ENCODE data around the gene UBAP2. TPM values are rescaled to one million over a fixed set of nuclear protein-coding genes. Genes with fewer than 3 reads are reported as not detected.

The UBAP2 gene
- total RNA-seq: 21.5 TPM
- long read RNA-seq, full-length matches to known transcripts: 4 of 20 reads
- long read RNA-seq, partial matches to known transcripts: 7 of 20 reads
- long read RNA-seq, other reads (novel, unspliced or antisense): 9 of 20 reads

GRCh38 chr9:34048727-34049629 lies at the start of gene UBAP2:
Gene UBAP2, minus strand, starts transcription at chr9:34048887. Its CDS starts 31,739 bp downstream, at chr9:34017148.
- intact Hi-C loops (cut with DNase I): loop anchor here (5.0 kb wide), 1 partner anchor 78 kb away; the partner anchor contains the start of gene DCAF12
- DNase-seq (ENCODE audit: low spot score): peak; percentile 98

DNA sequence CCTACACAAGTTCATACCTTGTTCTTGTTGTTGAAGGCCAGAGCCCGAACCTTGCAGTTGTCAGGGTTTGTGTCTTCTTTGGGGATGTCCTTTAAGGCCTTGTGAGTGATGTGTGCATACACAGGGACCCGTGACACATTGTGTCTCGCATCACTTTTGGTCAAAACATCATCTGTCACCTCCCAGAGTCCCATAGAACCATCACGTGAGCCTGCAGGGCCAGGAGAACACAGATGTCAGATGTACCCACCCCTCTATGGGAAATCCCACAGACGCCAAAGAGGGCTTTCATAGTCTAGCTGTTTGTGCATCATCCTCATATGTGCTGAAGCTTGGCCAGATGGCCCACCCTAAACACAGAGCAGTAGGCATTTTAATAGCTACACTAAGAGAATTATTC lies 49.6 kb upstream of the UBAP2 start:
- DNase-seq (ENCODE audit: low spot score): no peak
- intact Hi-C loops (cut with DNase I): no loop called here

DNA sequence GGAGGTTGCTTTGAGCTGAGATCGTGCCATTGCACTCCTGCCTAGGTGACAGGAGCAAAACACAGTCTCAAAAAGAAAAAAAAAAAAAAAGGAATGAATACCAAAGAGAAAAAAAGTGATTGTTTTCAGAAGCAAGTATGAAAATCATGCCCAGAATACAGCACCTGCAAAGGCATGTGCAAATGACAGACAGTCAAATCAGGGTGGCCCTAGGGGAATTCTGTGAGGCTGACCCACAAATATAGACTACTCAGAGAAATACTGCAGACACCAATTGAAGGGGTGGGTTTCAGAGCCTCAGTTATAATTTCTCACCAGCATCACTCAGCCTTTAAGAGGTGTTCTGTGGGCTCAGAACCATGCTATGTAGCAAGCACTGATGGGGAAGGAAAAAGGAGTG lies 49.2 kb upstream of the UBAP2 start:
- DNase-seq (ENCODE audit: low spot score): no peak
- intact Hi-C loops (cut with DNase I): no loop called here

DNA sequence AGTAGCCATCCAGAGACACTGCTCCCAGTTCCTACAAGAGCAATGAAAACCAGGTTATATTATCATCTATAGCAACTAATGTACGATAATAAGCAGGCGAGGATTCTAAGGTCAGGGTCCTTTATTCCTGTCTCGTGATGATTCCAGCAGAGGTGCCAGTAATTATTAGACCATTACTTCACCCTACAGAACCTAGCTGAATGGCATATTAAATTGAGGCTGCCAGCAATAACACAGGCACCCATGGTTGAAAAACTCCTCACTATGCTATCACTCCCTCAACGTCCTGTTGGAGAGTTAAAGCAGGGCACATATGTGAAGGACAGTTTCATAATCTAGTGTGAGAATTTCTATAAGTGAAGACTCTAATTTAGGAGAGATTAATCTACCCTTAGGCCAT lies 48.1 kb upstream of the UBAP2 start:
- DNase-seq (ENCODE audit: low spot score): no peak
- intact Hi-C loops (cut with DNase I): no loop called here

- intact Hi-C loops (cut with DNase I): no loop called here
Measured at GRCh38 chr9:34093578-34093977, 44.9 kb upstream of the UBAP2 start.

DNA sequence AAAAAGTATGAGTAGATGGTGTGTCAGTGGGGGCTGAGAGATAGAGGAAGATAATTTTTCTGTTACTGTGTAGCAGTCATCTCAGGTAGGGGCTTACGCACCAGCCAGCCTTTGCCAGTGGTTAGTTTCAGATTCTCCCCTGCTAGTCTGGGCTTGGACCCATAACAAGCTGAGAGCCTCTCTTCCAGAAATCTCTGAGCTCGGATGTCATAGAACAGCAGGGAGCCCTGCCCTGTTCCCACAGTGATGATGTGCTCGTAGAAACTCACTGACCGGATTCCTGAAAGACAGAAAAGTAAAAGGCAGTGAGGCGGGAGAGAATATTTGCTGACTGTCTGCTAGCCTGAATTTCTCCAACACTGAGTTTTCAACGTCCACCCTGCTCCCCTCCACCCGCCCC lies 40.6 kb upstream of the UBAP2 start:
- DNase-seq (ENCODE audit: low spot score): no peak

More at GRCh38 chr9:34093578-34093977, 44.9 kb upstream of the UBAP2 start:
- no peak for DNase-seq (ENCODE audit: low spot score)

DNA sequence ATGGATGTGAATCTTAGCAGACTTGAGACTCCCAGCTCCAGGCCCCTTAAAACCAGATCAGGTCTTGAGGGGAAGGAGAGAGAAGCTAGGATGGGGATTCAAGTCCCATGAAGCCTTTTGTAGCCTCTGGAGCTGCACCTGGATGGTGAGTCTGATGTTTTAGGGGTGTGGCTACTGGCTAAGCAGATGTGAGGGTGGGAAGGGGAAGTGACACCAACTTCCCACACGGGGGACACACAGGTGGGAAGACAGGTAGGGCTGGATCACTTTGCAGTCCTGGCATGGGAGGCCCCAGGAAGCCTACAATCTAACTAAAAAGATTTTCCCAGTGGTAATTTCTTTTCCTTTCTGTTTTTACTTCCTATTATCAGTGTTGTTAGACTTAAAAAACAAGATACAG lies 38.7 kb upstream of the UBAP2 start:
- intact Hi-C loops (cut with DNase I): loop anchor here (5.0 kb wide), 1 partner anchor 165 kb away; no protein-coding TSS in a partner anchor
- DNase-seq (ENCODE audit: low spot score): no peak

More for the DNA sequence above, 40.6 kb upstream of the UBAP2 start:
- intact Hi-C loops (cut with DNase I): loop anchor here (5.0 kb wide), 1 partner anchor 163 kb away; no protein-coding TSS in a partner anchor

DNA sequence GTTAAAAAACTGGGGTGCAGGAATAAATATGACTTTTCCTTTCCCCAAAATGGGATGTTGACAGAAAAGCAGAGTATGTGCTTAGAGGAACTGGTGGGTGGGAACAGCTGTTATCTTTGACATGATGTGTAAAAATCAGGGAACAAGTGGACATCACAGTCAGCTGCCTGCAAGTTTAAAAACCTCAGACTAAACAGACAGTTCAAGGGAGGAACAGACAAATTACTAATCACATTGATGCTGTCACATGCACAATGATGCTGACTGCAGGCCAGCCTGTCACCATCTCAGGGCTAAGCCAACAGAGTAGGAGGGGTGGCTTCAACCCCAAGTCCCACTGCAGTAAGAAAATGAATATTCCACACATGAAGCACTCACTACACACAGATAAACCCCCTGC lies 38.2 kb upstream of the UBAP2 start:
- intact Hi-C loops (cut with DNase I): loop anchor here (5.0 kb wide), 1 partner anchor 165 kb away; no protein-coding TSS in a partner anchor
- no peak for DNase-seq (ENCODE audit: low spot score)

GRCh38 chr9:34085581-34086500 lies 37.2 kb upstream of the UBAP2 start:
- intact Hi-C loops (cut with DNase I): loop anchor here (5.0 kb wide), 1 partner anchor 166 kb away; no protein-coding TSS in a partner anchor

DNA sequence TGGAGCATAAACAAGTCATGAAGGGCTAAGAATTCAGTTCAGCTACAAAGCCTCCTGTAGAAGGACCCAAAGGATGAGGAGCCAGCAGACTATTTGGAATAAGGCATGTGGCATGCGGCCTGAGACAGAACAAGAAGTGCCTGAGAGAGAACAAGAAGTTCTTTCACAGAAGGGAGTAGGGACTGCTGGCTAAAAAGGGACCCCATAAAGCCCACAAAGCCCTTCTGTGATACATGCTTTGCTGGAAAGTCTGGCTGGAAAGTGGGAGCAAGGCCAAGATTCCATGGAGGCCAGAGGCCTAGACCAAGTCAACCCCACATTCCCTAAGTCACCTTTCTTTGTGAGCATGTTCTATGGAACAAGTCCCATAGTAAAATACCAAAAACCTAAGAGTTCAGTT lies 35.9 kb upstream of the UBAP2 start:
- DNase-seq (ENCODE audit: low spot score): no peak
- intact Hi-C loops (cut with DNase I): no loop called here

More at GRCh38 chr9:34085581-34086500, 37.2 kb upstream of the UBAP2 start:
- no peak for DNase-seq (ENCODE audit: low spot score)

- DNase-seq (ENCODE audit: low spot score): no peak
- intact Hi-C loops (cut with DNase I): no loop called here
Measured at GRCh38 chr9:34079181-34079580, 30.5 kb upstream of the UBAP2 start.

GRCh38 chr9:34072868-34073590 lies 24.3 kb upstream of the UBAP2 start:
- intact Hi-C loops (cut with DNase I): no loop called here
- DNase-seq (ENCODE audit: low spot score): peak; percentile 44

GRCh38 chr9:34072410-34072809 lies 23.7 kb upstream of the UBAP2 start:
- no peak for DNase-seq (ENCODE audit: low spot score)
- intact Hi-C loops (cut with DNase I): no loop called here

DNA sequence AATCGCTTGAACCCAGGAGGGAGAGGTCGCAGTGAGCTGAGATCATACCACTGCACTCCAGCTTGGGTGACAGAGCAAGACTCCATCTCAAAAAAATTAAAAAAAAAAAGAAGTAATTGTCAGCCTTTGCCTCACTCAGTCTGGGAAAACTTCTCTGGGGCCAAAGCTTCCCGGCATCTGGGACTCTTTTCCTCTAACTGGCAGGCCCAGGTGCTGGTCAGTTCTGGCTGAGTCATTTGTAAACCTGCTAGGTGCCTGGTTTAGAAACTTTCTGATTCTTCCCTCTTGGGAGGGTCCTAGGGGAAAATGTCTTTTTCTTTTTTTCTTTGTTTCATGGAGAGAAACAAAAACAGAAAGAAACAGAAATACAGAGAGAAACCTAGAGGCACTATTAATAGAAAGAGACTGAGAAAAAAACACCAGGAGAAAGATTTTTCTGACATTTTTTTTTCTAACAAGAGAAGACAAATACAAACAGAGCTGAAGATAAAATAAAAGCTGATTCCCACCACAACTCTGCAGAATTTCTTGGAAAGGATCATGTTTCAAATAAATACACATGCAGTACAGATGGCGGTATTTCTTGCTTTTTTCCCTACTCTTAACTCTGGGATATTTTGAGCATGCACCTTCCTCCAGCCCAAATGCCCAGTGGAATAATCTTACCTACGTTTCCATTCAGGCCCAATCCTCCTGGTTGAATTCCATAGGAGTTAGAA lies 22.1 kb upstream of the UBAP2 start:
- no peak for DNase-seq (ENCODE audit: low spot score)
- intact Hi-C loops (cut with DNase I): no loop called here

DNA sequence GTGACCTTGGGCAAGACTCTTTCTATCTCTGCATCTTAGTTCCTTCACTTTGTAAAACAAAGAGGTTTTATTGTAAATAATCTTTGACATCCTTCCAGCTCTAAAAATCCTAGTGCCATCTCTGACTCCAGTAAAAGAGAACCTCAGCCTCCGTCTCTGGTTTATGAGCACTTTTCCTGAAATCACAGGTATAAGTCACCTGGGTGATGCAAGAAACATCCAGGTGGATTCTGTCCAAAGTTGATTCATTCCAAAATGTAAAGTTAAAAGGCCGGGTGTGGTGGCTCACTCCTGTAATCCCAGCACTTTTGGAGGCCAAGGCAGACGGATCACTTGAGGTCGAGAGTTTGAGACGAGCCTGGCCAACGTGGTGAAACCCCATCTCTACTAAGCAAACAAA lies 21.1 kb upstream of the UBAP2 start:
- intact Hi-C loops (cut with DNase I): loop anchor here (10.0 kb wide), 2 partner anchors 55 to 85 kb away; no protein-coding TSS in a partner anchor
- no peak for DNase-seq (ENCODE audit: low spot score)

DNA sequence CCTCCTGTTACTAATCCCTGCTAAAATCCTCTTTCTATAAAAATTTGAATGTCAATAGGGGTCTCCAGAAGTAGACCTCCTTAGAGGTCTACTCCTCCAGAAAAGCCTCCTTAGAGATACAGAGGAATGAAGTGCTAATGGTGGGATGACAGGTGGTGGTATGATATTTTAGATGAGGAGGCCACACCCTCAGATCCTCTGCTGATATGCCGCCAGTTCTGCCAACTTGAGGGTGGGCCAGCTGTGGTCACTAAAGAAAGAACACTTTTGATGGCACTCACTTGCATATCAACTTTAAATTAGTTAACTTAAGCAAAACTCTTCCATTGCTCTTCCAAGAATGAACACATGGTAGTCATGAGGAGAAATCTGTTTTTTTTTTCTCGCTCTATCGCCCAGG lies 16.9 kb upstream of the UBAP2 start:
- DNase-seq (ENCODE audit: low spot score): no peak
- intact Hi-C loops (cut with DNase I): loop anchor here (10.0 kb wide), 2 partner anchors 51 to 89 kb away; no protein-coding TSS in a partner anchor

- intact Hi-C loops (cut with DNase I): loop anchor here (10.0 kb wide), 2 partner anchors 45 to 95 kb away; no protein-coding TSS in a partner anchor
Measured at GRCh38 chr9:34059954-34060353, 11.3 kb upstream of the UBAP2 start.

GRCh38 chr9:34059281-34059680 lies 10.6 kb upstream of the UBAP2 start:
- no peak for DNase-seq (ENCODE audit: low spot score)
- intact Hi-C loops (cut with DNase I): no loop called here

More at GRCh38 chr9:34059954-34060353, 11.3 kb upstream of the UBAP2 start:
- DNase-seq (ENCODE audit: low spot score): no peak

Measured in cardiac septum (tissue), 1 donor.